SIG-M5 treated with dmso at 0.1 percent for 504 hours (cell line): ENCODE measurements around the gene EPS8.

Experiments used
- DNase-seq: peaks from one replicate; lab custom pipeline; 2025; ENCODE audit not compliant: unreplicated experiment; lab: John Stamatoyannopoulos, UW

Gene EPS8

DNA sequence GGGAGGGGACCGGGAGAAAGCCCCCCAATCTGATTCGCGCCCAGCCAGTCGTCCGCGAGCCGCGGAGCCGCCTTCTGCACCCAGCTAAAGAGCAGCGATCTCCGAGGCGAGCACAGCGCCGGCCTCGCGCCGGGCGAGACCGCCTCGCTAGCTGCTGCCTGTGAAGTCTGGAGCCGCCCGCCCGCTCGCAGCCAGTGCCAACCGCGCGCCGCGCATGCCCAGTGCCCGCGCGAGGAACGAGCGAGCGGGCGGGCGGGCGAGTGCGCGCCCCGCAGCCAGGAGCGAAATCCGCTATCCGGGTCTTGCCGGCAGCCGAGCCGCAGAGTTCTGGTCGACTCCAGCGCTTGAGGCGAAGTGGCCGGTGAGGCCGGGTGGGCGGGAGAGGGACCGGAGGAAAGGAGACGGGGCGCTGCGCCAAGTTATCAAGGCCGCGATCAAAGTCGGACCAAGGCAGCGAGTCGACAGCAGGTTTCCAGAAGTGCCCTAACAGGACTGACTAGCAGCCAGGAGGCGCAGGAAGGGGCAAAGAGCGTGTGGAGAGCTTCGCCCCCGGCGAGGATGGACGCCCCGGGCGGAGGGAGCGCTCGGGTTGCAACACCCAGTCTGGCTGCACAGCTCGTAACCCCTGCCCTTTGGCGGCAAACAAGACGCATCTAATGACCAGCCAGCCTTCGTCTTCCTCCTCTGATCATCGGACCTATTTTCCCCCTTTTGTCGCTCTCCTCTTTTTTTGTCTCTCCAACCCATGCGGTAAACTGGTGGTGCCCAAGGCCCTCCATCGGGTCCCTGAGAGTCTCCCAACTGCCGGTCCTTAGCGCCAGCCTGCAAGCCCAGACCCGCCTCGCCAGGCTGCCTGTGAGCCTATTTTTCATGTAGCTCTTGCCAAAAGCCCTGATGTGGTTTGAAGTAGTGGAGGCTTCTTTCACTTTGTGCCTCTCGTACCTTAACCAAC is at the start of gene EPS8:
Gene EPS8, minus strand, starts transcription at position 169 of the 952 bp plus-strand sequence. CDS start 106,437 bp downstream, outside the sequence.
- DNase-seq = peak; percentile 82

DNA sequence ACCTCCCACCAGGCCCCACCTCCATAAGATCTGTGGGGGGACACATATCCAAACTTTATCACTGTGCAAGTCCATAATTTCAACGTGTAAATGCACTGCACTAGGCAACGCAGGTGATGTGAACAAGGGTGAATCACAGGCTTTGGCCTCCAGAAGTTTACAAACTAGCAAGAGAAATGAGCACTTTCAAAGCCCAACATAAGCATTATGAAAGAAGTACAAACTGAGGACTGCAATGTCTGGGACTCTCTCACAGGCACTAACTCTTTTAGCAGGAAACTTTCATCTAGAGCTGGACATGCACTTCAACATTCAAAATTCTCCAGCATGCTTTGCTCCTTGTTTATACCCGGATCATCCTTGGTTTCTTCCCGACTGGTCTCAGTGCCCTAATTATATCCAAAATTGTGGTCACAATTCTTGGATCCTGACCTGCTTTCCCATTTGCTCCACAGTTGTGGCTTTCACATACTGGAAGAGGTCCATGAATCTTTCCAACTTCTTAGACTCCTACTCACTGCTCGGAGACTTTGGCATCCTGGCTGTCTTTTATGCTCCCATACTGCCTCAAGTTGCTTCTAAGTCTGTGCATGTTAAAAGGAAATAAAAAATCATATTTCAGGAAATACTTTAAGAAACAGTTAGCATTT is 48.1 kb upstream of the EPS8 start:
- no peak for DNase-seq

DNA sequence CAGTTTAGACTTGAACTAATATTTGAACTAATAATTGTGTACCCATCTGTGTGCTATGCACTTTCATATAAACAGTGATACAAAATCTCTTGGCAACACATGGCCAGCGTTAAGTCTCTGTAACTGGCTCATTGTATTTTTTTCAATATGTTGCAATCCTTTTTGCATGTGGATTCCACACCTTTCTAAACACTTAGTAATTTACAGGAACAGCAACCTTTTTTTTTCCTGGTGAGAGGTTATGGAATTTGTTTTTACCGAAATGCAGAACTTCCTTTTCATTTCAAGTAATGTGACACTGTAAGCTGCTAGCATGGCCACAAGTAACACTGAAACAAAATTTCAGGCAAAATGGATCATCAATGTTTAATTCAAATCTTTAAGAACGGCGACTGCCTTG is 45.4 kb upstream of the EPS8 start:
- no peak for DNase-seq

DNA sequence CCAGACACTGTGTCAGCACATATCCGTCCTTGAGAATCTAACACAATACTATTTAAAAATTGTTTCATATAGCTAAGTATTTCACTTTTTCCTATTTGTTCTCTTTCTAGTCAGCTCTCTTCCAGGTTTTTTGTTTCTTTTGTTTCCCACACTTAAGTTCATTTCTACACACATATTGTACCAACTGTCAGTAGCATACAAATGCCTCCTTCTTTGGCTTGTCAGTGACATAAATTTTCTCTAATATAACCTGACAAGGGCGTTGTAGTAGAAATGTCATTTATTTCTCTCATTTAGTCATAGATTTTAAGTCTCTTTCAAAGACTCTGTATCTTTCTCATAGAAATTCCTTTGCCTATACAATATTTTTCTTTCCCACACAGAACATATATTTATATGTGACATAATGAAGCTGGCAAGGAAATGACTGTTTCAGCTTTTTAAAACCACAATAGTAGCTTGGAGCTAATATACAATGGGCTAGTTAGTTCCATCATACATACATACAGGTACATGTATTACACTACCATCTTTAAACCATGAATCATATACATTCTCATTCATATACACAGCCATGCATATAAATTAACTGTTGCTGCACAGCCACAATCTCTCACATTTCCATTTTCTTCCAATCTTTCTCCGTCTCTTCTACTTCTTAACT is 42.3 kb upstream of the EPS8 start:
- no peak for DNase-seq

DNA sequence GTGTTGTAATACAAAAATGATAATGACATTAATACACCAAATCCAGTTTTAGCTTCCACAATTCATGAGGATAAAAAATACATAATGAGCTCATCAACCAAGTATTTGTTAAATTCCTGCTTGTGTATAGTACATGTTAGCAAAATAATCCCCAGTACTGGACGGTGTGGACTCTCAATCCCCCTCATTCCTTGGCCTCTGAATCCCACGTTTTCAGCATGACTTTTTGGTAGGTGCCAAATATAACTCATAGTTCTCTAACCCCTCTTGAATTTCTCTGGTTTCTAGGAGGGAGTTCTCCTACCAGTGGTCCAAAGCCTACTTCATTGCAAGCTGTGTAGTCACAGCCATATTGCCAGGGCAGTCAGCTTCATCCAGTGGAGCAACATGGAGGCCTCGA is 41.4 kb upstream of the EPS8 start:
- no peak for DNase-seq

DNA sequence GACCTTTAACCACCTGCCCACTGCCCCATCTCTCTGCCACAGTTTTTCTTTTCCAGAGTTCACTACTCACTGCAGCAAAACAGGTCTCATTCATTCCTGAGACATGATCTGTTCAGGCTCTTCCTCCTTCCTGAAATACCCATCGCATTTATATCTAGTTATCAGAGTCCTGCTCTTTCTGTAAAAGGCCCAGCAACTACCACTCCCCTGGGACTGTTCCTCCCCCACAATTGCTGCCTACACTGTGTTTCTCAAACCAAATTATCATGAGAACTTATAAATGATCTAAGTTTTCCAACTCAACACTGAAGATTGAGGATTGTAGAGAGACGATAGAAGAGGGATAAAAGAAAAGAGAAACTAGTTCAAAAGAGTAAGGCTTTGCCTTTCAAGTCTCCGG is 40.8 kb upstream of the EPS8 start:
- DNase-seq = no peak

DNA sequence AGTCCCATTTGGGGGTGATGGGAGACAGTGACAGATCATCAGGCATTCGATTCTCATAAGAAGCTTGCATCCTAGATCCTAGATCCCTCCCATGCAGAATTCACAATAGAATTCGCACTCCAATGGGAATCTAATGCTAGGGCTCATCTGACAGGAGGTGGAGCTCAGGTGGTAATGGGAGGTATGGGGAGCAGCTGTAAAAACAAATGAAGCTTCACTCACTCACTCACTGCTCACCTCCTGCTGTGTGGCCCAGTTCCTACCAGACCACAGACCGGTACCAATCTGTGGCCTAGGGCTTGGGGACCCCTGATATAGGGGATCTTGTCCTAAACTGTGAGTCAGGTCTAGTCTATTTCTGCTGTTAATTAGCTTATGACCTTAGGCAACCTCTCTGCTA is 40.1 kb upstream of the EPS8 start:
- DNase-seq = no peak

DNA sequence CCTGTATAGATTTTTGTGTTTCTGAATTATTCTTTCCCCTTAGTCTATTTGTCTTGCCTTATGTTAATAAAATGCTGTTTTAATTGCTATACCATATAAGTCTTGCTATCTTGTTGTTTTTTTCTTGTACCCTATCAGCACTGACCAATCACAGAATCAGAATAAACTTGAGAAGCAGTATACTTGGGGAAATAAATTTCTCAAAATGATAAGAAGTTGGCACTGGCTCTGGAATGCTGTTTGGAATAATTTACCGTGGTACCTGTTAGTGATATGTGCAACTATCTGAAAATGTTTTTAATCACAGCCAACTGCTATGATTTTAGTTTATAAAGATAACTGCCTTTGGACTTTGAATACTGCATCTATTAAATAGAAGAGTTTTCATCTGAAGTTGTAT is 37.9 kb upstream of the EPS8 start:
- no peak for DNase-seq

DNA sequence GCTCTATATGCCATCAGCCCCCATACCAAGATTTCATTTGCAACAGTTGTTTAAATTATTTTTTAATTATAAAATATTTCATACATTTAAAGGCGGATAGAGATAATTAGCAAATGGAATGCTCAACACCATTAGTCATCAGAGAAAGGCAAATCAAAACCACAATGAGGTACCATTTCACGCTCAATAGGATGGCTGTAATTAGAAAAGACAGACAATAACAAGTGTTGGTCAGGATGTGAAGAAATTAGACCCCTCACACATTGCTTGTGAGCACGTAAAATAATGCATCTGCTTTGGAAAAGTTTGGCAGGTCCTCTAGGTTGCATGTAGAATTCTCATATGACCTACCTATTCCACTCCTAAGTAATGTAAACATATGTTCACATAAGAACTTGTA is 35.3 kb upstream of the EPS8 start:
- no peak for DNase-seq

DNA sequence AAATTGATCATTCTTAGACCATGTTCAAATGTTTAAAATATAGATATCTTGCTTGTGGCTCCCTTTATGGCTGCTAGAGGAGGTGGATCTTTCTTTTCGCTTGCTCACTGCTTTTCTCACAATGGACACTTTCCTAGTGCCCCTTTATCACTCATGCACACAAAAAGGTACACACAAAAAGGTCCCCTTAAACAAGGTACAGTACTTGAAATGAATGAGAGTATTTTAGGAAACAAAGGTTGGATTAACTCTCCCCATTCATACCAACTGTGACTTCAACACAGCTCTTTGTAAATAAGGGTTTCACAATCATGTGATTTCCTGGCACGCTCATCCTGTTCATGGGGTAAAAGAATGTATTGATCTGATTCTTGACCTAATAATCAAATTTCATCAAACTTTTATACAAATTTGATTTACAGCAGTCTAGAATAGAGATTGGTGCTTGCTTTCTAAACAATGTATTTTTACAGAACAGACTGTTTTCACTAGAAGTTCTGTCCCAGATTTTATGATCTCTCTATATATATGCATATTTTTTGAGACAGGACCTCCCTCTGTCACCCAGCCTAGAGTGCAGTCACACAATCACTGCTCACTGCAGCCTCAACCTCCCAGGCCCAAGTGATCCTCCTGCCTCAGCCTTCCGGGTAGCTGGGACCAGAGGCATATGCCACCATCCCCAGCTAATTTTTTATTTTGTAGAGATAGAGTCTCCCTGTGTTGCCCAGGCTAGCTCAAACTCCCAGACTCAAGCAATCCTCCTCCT is 34.4 kb upstream of the EPS8 start:
- DNase-seq = no peak

DNA sequence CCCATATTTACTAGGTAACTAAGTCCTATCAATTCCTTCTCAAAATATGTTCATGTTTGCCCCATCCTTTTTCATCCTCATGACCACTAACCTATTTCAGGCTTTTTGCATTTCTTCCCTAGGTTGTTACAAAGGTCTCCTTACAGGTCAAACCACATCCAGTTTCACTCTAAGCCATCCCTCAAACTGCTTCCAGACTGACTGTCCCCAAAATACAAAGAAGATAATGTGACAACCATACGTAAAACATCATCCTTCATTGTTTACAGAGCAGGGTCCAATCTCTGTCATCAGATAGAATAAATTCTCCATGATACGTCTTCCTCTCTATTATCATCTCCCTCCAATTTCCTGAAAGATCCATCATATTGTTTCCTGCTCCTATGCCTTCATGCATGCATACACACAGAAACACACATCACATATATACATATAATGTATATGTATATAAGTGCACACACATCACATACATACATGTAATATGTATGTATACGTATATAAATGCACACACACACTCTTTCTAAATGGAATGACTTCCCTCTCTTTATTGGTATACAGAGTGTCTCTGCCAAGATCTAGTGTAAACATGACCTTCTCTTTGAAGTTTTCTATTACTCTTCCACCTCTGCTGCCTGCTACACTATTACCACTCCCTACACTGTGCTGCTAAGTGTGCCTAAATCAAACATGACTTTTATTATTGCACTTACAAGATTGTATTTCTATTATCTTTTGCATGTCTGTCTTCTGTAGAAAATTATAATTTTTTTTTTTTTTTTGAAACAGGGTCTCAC is 30.7 kb upstream of the EPS8 start:
- DNase-seq = no peak

DNA sequence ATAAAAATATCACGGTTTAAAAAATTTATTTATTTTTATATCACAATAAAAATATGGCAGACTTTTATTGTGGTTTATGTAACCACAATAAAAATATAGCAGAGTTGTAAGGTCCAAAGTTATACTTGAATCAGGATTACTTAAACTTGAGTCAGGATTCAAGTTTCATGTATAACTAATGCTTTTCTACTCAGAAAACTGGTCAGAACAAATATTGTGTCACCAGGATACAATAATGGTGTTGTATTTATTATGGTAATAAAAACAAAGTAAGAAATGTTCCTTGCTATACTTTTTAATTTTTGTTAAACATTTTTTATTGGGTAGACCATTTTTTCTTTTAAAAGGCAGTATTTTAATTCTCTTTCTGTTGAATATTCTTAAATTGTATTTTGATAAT is 29.2 kb upstream of the EPS8 start:
- DNase-seq = no peak

DNA sequence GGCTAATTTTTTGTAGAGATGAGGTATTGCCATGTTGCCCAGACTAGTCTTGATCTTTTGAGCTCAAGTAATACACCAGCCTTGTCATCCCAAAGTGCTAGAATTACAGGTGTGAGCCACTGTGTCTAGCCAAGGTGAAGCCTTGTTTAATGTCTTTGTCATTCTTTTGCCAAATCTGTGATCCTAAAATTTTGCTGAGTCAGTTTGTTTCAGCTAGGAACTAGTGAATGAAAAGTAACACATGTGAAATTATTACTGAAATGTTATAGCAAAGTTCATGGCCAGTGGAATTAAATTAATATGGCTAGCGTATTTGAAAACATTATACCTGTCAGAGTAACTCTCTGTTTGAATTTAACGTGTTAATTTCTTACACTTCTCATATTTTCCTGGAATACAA is 26.5 kb upstream of the EPS8 start:
- no peak for DNase-seq

DNA sequence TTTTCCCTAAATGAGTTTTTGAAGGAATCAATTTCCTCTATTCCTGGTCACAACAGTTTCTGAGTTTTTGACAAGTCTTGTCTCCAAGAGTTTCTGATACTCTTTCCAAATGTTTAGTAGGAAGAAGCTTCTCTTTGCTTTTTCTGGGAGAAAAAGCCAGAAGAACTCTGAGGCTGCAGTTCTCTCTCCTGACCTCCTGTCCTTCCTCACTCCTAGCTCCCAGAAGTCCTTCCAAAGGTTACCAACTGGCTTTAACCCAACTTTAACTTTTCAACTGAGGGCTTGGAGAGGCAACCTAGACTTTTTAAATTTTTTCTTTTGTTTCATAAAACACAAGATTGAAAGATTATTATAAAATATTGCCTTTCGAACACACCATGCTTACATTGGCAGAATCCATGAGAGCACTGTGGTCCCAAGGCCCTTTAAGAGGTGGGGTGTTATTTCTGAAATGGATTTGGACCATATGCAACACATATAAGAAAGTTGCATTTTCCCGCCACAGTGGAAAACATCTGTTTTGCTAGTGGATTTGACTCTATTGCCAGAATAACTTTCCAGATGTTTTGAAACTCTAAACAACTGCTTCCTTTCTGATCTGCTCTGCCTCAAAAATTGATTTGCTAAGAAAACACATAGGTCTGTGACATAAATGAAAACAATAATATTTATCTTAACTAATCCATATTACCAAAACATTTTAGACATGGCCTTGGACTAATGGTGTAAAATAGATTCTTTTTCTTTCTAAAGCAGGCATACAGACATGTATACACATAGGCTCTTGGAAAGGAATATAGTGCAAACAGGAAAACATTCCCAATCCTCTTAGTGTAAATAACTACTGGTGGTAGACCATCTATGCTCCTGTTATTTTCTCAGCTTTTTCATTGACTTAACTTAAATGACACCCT is 22.3 kb upstream of the EPS8 start:
- no peak for DNase-seq

DNA sequence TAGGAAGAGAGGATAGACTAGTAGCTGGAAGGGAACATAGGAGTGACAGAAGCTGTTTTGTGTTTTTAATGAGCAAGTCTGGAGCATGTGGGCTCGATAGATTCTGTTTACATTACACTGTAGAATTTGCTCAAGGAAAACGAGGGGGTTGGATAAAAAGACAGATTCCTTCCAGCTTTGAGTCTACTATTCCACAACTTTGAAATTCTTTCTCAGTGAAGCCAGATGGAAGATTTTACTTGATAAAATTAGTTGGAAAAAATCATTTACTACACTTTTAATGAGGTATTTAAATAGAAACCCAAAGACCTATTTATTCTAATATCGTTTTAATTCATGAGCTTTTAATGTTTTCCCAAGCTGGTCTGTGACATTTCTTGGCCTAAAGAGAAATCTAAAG is 19.5 kb upstream of the EPS8 start:
- no peak for DNase-seq

DNA sequence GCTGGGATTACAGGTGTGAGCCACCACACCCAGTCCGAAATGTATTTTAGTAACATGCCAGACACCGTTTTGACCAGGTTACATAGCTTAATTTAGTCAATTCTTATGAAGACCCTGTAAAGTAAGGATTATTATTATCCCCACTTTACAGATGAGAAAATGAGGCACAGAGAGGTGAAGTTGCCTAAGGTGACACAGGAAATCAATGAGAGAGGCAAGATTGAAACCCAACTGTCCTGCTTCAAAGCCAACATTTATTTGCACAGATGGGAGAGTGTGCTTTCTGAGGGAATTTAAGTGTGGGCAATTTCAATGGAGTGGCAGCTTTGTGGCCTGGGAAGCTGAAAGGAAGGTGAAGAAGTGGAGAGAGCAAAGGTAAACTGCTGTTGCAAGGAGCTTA is 19.1 kb upstream of the EPS8 start:
- DNase-seq = no peak

DNA sequence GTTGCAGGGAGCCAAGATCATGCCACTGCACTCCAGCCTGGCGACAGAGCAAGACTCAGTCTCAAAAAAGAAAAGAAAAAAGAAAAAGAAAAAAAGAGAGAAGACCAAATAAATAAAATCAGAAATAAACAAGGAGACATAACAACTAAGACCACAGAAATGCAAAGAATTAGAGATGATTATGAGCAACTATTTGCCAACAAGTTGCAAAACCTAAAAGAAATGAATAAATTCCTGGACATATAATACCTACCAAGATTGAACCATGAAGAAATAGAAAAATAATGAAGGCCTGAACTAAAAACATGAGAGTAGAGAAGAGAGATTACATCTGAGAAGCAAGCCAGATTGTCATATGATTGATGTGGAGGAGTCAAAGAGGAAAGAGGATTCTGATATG is 17.6 kb upstream of the EPS8 start:
- no peak for DNase-seq

DNA sequence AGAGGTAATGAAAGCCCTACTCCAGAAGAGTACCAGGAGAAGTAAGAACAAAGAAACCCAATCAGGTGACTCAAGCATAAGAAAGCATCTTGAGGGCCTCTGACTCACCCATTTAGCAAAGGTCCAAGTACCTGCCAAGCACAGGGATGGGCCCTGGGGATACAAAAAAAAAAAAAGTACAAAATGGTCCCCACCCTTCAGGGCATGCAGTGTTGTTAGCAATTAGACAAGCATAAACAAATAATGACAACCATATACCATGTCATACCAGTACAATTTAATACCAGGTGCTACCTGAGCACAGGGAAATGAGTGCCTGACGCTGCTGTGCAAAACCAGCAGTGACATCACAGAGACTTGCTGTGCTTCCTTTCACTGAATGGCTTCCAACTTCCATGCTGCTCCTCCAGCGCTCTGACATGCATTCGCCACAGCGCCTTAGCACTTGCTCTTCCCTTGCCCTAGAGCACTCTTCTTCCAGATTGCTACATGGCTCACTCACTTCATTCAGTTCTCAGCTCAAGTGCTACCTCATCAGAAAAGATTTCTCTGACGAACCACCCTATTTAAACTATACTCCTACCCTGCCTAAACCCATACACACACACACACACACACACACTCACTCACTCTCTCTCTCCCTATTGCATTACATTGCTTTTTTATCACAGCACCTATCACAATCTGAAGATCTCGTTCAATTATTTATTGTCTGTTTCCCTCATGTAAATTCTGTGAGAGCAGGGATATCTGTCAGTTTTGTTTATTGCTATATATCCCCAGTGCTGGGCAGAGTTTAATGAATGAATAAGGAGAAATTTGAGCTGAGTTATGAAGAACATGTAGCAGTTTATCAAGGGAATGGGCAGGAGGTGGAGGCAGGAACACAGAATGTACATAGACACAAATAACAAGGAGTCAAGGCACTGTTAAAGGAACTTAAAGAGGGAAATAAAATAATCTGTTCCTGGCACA is 12.9 kb upstream of the EPS8 start:
- DNase-seq = no peak
